GM18511 (cell line): ENCODE data around the gene EPHB1.

Experiments used
- ATAC-seq: cut with Tn5 transposase; IDR thresholded peaks from one replicate; pipeline ENCODE4 v1.9.1; 2021; ENCODE audit warnings: mild to moderate bottlenecking, moderate library complexity; ENCODE audit not compliant: unreplicated experiment

Gene EPHB1

DNA sequence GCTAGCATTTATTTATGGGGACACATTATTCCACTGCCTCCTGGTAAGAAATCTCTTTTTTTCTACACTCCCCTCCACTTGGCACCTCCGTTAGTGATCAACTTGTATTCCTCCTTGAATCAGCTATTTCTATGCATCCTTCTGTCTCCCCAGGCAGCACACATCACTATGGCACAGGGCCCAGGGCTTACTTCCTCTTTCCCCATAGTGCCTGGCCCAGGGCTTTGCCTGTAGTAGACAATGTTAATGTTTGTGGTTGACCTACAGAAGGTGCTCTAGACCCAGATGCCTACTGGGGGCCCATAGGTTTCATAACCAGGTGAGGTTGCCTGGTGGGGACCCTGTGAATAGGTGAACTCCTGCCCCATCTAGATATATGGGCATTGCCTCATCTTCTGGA is 44.9 kb downstream of the EPHB1 start:
- peak; percentile 88 for ATAC-seq

DNA sequence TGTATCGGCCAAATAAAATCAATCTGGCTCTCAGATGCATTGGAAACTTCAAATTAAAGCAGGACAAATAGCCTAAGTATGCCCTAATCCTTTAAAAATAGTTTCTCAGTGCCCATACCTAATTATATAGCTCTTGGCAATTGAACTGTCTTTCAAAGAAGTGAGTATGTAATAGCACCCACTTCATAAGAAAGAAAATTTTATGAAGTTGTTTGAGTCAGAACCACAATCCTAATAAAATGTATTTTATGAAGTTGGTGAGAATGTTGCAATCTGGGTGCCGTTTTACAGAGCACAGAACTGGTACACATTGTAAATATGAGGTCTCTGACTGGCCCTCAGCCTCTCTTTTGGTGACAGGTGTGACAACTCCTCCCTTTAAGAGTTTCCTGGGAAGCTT is 45.4 kb downstream of the EPHB1 start:
- ATAC-seq = no peak

DNA sequence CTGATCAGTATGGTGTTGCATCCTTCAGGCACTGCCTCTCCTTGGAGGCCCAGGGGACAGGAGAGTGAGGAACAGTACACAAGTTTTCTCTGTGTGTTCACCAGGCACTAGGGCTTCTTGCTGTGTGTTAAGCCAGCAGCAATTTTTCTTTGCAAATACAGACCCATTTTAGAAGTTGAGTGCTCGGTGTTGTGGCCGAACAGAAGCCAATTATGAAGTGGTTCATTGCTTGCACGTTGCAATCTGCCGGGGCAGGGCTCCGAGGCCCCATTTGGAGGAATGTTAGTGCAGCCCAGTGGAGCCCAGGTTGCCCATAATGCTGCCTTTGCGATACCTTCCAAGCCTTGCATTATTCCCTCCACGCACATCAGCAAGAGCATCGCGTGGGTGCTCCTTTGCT is 51.0 kb downstream of the EPHB1 start:
- ATAC-seq = no peak

DNA sequence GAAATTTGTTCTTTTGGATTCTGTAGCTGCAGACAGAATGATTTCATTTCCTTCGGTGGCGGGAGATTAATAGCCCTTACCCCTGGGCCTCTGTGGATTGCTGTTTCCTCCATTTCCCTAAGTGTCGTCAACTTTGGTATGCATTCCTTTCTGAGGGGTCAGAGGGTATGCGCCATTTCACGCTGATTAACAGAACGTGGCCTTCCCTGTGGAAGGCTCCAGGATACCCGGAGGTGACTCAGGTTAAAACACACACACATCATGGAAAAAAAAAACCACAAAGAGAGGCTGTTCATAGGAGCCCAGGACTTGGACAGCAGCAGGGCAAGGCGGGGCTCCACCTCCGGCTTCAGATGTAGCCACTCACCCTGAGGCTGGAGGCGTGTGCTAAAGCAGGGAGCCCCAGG is 51.9 kb downstream of the EPHB1 start:
- no peak for ATAC-seq

DNA sequence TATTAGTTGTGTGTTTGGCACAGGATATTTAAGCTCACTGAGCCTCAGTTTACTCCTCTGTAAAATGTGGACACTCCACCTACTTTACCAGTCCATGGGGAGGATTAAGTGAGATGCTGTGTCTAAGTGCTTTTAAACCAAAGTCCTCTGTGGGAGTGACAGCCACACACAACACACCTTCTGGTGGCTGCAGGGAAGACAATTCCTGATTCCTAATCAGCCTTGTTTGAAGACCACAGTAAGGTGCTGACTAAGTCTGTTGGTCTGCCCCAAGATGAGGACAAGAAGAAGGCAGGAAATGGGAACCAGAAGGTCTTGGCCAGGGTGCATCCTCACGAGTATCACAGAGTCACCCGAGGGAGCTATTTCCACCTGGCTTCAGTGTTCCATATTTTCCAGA is 52.3 kb downstream of the EPHB1 start:
- ATAC-seq = no peak

DNA sequence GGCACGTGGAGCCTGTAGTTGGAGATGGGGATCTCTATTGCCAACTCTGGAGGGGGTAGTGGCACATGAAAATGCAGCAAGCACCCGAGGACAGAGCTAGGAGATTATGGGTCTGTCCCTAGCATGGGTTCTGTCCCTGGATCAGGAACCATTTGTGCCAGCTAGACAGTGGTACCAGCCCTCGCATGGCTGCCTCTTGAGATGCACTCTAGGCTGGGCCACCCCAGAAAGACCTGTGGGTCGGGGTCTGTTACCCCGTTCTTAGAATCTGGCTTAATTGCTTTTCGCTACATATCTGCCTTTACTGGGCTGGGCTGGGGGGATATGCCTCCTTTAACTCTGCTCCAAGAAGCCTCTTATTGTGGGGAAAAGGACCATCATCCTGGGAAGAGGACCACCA is 54.5 kb downstream of the EPHB1 start:
- ATAC-seq = no peak

DNA sequence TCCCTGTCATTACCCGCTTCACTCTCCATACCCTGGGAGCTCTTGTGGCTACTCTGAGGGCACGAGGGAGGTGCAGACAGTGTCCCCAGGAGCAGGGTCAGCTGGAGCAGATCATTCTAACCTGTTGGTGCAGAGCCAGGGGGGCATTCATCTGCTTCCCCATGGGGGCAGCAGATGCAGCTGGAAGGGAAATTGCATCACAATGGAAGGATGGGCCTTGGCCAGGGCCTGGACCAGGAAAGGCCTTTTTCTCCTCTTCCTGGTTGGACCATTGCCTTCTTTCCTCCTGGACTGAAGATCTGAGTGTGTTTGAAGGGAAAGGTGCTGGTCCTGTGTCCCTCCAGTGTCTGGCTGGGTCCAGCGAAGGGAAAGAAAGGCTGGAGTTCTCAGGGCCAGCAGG is 55.7 kb downstream of the EPHB1 start:
- no peak for ATAC-seq

DNA sequence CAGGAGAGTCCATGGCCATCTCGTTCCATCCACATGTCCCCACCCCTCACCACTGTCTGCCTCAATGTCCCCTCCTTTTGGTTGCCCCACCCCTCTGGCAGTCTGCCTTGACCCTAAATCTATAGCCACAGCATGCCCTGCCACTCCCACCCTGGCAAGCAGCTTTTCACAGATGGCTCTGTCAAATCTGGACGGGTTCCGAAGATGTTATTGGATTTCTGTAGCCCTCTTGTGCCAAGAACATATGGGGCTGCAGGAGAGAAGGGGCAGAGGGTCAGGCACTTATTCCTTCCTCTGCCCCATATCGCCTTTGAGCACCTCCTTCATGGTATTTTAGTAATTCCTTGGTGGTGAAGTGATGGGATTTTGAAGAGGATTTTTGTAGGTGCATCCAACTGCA is 57.1 kb downstream of the EPHB1 start:
- ATAC-seq = no peak

DNA sequence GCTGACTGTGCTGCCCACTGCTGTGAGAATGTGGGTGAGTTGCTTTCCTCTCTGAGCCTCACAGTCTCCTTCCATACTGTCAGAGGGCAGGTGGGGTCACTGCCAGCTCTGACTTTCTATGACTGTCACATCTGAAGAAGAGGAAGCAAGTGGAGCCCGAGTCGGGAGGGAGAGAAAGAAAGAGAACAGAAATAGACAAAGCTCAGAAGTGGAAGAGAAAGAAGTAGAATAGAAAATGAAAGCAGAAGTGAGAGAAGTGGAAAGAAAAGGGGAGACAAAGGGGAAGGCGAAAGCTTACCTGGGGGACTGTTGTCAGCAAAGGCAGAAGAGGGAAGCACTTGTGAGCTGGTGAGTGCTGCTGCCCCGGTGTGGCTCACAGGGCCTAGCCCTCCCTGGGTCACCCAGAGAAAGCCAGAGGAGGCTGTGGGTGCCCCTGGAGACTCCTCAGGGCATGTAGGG is 57.9 kb downstream of the EPHB1 start:
- ATAC-seq = peak; percentile 96

DNA sequence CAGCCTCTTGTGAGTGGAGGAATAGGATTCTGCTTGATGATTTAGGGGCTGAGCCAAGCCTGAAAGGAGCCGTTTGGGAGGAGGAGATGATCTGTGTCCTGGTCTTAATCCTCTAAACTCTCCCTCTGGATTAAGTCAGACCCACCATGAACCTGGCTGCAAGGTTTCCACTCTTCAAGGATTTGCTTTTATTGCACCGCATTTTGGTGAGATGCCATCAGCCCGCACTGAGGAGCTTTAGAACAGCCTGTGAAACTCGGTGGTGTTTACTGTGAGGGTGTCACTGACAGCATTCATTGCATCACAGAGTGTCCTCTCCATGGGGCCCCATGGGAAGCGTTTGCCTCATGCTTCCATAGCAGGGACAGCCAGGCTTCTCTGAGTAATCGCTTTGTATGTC is 59.2 kb downstream of the EPHB1 start:
- ATAC-seq = no peak

DNA sequence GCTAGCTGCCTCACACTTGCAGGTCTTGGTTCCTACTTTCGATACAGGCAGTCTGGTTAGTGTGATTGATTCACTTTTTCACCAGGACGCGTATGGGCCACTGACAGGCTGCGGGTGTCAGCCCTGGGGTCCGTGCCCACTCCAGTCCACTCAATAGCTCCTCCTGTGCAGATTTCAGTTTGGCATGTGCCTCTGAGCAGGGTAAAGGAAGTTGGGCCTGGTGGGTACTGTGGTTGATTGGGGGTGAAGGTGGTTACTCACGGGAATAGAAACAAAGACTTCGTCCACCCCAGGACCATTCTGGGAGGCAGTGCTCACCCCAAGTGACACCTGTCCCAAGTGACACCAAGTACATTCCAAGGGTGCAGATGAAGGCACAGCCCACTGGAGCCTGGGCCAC is 62.3 kb downstream of the EPHB1 start:
- no peak for ATAC-seq

DNA sequence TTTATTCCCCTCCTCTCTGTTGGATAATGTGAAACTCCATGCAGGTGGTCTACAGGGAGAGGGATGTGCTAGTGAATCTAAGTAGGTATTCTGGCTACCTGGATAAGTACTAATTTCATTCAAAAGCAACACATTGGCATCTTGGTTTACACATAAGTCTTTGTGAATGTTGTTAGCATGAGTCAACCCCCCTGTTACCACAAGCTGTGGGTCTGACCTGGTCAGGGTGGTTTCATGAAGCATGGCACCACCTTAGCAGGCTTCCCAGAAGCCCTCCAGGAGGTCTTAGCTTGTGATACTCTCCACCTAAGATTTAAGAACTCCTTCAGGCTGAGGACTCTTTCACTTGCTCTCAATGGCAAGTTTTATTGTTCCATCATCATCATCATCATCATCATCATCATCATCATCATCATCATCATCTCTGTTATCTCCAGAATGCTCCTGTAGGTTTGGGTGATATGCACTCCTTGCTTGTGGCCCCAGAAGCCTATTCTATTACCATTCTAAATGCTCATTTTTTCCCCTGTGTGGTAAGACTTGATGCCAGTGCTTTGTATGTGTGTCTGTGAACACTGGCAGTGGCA is 62.8 kb downstream of the EPHB1 start:
- ATAC-seq = no peak

DNA sequence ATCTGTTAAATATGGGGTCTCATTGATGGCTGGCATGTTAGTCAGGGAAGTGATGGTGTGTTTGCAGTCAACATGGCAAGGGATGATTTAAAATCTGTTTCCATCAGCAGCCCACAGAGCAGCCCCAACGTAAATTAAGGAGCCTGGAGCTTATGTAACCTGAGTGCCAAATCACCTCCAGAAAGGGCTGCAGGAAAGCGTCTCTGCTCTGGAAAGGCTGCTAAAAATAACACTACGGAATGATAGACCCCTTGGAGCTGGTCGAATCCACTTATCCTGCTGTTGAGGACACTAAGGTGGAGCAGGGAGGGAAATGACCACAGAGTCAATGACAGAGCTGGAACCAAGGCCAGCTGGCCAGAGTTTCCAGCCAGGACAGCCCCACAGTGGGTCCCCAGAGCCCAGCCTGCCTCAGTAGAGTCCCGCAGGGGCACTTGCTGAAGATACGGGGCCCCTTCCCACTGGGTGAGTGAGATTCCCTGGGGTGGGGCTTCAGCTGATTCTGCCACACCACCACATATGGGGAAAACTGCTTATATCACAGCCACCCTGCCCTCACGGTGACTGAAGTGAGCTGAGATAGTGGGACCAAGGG is 63.5 kb downstream of the EPHB1 start:
- ATAC-seq = no peak

DNA sequence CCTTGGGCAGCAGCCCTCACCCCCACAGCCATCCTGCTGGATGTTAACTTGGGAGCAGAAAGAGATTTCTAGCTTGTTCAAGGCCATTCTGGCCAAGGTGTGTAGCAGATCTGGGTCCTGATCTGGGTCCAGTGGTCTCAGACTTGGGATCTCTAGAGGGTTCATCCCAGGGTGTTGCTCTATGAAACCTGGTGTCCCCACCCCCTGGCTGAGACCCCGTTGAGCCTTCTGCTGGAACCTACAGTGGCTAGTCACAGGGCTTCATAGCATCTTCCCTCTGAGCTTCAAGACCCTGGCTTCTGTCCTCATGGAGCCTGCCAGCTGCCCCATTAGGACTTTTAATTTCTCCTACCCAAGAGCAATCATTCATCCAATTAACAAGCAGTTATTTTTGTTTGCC is 64.3 kb downstream of the EPHB1 start:
- no peak for ATAC-seq

DNA sequence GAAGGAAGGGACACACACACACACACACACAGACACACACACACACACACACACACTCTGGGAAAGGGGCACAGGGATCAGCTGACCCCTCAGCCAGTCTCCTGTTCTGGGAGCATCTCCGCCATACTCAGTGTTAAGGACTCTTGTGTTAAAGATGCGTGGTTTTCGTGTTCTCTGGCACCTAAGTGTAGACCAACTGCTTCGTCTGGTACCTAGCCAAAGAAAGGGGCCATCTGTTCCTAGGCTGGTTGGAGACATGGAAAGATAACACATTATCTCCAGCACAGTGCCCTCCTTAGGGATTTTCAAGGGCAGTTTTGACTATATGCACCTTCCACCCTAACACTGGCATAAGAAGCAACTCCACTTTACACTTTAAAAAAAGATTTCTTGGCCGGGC is 65.1 kb downstream of the EPHB1 start:
- no peak for ATAC-seq

DNA sequence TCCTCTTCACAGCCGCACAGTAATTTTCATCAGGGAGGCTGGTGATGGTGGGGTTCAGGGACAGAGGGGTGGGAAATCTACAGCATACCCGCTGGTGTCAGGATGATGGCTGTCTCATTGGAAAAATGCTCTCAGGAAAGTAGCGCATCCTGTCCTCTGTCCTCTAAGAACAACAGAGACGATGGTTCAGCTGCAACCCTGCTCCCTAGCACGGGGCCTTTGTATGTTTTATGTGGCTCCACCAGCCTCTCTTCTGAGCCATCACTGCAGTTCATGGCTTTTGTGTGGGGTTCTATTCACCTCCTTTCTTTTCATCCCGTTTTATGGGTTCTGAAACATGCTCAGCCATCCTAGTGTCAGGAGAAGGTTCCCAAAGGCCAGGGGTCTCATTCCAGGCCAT is 68.9 kb downstream of the EPHB1 start:
- no peak for ATAC-seq

DNA sequence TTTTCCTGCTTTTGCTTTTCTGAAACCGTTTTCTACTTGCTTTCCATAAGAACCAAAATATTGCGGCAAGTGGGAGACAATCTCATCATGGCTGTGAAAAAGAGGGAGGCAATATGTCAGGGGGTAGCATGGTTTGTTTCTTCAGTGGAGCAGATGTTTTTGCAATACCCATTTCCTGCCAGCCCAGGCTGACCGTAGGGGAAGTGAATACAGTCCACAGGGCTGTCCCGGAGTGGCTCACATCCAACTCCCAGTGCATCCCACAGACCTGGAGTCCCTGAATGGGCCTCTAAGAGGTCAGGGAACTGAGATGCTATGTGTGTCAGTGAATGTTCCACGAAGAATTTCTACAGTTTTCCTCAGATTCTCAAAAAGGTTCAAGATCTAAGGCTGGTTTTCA is 69.6 kb downstream of the EPHB1 start:
- no peak for ATAC-seq

DNA sequence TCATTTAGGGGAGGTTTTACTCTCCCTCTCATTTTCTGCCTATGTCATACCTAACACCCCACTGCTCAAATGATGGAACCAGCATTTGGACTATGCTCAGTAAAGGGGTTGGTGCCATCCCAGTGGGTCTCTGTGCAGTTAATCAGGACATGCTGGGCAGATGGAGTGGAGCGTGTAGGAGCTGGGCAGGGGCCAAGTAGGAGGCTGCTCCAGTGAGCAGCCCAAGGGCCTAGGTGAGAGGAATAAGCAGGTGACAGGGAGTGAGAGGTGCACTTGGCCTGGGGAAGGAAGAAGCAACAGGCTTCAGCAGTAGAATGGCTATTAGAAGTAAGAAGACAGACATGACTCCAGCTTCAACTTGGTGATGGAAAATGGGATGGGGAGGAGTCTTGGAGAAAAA is 72.2 kb downstream of the EPHB1 start:
- no peak for ATAC-seq

DNA sequence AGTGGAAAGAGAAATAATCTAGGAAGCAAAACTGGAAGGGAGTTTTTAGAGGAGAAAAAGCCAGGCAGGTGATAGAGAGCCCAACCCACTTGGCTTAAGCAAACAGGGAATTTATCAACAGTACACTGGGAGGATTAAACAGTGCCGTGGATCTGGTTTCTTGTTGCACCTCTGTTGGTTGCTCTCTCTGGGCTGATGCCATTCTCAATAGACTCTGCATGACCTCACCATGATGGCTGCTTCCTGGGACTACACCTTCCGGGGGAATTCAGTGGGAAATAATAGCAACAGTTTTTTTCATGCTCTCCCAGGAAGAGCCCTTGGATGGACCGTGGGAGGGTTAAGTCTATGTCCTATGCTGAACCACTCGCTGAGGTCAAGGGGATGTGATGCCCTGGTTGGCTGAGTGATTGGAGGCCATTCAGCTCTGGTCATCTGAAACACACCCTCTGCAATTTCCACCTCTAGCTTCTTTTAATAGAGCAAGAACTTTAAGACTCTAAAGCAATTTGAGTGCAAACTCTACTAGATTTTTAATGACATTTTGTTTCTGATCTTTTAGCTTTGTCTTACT is 74.2 kb downstream of the EPHB1 start:
- ATAC-seq = no peak

DNA sequence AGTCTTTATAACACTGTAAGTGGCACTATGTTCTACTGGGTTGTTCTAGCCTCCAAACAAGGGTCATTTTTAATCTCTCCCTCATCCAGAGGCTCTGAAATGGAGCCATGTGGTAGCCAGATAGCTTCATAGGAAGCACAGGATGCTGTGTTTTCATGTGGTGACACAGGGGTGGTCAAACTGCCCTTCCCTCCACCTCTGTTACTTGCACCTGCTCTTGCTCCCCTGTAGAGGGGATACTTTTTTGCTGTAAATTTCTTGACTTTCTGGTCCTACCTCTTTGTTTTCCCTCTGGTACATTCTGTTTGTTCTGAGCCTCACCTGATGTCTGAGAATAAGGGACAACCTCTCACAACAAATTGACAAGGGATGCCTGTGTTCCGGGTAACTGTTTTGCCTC is 76.8 kb downstream of the EPHB1 start:
- ATAC-seq = no peak

DNA sequence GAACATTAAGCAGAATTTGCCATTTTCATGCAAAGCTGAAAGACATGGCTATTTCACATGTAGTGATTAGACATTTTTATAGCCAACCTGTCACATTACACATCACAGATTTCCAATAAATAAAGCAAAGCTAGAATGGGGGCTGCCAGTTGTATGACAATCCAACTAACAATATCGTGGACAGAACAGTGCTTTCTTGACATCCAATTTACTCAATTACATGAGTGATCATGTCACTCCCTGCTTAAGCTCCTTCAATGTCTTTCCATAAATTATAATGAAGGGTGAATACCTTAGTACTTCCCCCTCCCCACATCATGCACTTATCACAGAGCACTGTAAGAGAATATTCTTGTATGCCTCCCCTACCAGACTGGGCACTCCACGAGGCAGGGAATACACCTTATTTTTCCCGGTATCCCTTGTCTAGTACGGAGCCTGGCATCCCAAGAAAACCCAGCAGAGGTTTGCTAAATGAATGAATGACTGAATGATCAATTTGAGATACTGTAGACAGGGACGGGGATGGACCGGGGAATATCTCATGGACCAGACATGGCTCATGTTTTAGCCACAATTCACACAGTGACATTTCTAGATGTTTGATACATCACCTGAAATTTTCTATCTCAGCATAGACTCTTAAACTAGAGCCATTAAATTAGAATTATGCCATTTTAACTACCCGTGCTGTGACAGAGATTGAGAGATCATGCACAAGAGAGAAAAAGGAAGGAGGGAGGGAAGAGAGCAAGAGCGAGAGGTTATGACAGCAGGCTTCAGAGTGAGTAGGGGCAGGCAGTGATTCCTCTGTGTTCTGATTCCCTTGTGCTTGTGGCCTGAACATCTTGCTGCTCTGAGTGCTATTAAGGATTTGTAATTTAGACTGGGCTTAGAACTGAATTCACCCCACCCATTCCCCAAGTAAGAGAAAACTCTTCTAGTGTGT is 77.7 kb downstream of the EPHB1 start:
- no peak for ATAC-seq

DNA sequence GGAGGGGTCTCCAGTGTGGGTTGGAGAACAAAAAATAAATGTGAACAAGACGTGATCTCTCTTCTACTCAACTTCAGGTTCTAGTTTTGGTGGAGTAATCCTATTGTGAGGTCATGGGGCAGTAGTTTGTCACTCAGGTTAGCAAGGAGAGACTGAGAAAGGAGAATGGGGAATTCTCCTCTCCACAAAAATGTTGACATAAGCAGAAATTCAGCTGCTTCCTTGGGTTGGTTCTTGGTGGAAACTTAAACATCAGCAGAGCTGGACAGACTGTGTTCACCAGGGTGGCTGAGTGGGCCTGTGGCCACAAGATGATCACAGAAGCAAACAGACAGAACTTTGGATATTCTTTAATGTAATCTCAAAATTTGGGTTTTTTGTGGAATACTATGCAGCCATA is 78.7 kb downstream of the EPHB1 start:
- ATAC-seq = no peak
